RWPE1 (cell line): Measurements from ENCODE around the gene USF2.

Source experiments
- CTCF ChIA-PET: fragments of 350-600 bp; sonication (Branson Sonifier 250); formaldehyde crosslinking; extraction: SDS; loops from one replicate; lab custom pipeline; 2021; lab: Yijun Ruan, JAX
- POLR2A ChIA-PET: fragments of 400-600 bp; formaldehyde crosslinking; extraction: SDS; loops from one replicate; lab custom pipeline; 2020; ENCODE audit warnings: antibody characterized with exemption; ENCODE audit not compliant: low non-redundant PET; lab: Yijun Ruan, JAX
- DNase-seq: peaks from one replicate; pipeline ENCODE4 v3.0.0; 2012; ENCODE audit warnings: low spot score
- H3K27ac ChIP-seq: fragments of 450-650 bp; 2 replicates; pipeline ENCODE4 v1.5.1; 2017
- CTCF ChIP-seq: fragments of 450-650 bp; conservative IDR thresholded peaks from 2 replicates; pipeline ENCODE4 v1.5.1; 2017; ENCODE audit warnings: low read depth, mild to moderate bottlenecking

The USF2 gene

GRCh38 chr19:35265900-35266519 is 2.8 kb upstream of the USF2 start:
- H3K27ac ChIP-seq: peak overlapping the region; percentile 95
- ChIA-PET POLR2A (no interaction called here), CTCF (interaction anchor here (0.7 to 0.8 kb wide), 2 partner anchors 125 to 229 kb away, joined by 3 to 4 read pairs; no protein-coding TSS in a partner anchor)
- no peak for DNase-seq
- no peak for TF ChIP-seq CTCF

- POLR2A ChIA-PET: interaction anchor here (1.2 kb wide), 1 partner anchor 197 kb away, joined by 3 read pairs; no protein-coding TSS in a partner anchor
- TF ChIP-seq CTCF: no peak
- no peak for DNase-seq
- H3K27ac ChIP-seq: peak overlapping the region; percentile 95
- CTCF ChIA-PET: interaction anchor here (0.5 to 0.8 kb wide), 2 partner anchors 126 to 213 kb away, joined by 3 to 4 read pairs; no protein-coding TSS in a partner anchor
These were observed 2.0 kb upstream of the USF2 start for GRCh38 chr19:35266520-35267352.

GRCh38 chr19:35267353-35267817 is 1.4 kb upstream of the USF2 start:
- DNase-seq: no peak
- ChIA-PET POLR2A (interaction anchor here (0.6 to 1.2 kb wide), 2 partner anchors 14 to 196 kb away, joined by 3 read pairs; no protein-coding TSS in a partner anchor), CTCF (interaction anchor here (0.5 kb wide), 2 partner anchors 124 to 212 kb away, joined by 4 read pairs; no protein-coding TSS in a partner anchor)
- TF ChIP-seq CTCF: no peak
- peak overlapping the region; percentile 95 for H3K27ac ChIP-seq

- peak; percentile 96 for DNase-seq
- ChIA-PET CTCF (interaction anchor here (0.5 kb wide), 1 partner anchor 124 kb away, joined by 4 read pairs; no protein-coding TSS in a partner anchor), POLR2A (interaction anchor here (0.6 to 1.2 kb wide), 2 partner anchors 13 to 196 kb away, joined by 3 read pairs; no protein-coding TSS in a partner anchor)
- peak overlapping the region; percentile 95 for H3K27ac ChIP-seq
- TF ChIP-seq CTCF: no peak
These were observed 785 bp upstream of the USF2 start for GRCh38 chr19:35267818-35268535.

- POLR2A ChIA-PET: interaction anchor here (0.5 kb wide), 1 partner anchor 443 kb away, joined by 3 read pairs; no protein-coding TSS in a partner anchor
These were observed 816 bp downstream of the USF2 start for GRCh38 chr19:35269438-35270117.

More at GRCh38 chr19:35269438-35270117, 816 bp downstream of the USF2 start:
- peak; percentile 79 for TF ChIP-seq CTCF
- peak overlapping the region; percentile 95 for H3K27ac ChIP-seq
- CTCF ChIA-PET: interaction anchor here (0.5 to 1.4 kb wide), 9 partner anchors 8 to 203 kb away, joined by 3 to 7 read pairs (median 4); no protein-coding TSS in a partner anchor
- DNase-seq: peak; percentile 78
